IPS DF 4.7 (cell line): ENCODE measurements around the gene OR7G1.

Experiments used
- DNase-seq: peaks from one replicate; pipeline ENCODE4 v3.0.0-alpha.2; 2013; ENCODE audit warnings: low spot score; ENCODE audit errors: extremely low read depth

Gene OR7G1, protein sequence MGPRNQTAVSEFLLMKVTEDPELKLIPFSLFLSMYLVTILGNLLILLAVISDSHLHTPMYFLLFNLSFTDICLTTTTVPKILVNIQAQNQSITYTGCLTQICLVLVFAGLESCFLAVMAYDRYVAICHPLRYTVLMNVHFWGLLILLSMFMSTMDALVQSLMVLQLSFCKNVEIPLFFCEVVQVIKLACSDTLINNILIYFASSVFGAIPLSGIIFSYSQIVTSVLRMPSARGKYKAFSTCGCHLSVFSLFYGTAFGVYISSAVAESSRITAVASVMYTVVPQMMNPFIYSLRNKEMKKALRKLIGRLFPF

DNA sequence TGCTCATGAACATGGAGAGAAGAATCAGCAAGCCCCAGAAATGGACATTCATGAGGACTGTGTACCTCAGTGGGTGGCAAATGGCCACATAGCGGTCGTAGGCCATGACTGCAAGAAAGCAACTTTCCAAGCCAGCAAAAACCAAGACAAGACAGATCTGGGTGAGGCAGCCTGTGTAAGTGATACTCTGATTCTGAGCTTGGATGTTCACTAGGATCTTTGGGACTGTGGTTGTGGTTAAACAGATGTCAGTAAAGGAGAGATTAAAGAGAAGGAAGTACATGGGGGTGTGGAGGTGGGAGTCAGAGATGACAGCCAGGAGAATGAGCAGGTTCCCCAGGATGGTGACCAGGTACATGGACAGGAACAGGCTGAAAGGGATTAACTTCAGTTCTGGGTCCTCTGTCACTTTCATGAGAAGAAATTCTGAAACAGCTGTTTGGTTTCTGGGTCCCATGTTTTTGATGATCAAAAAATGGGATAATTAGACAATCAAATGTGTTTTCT lies at the start of gene OR7G1:
Gene OR7G1, minus strand, starts transcription at position 457 of the 507 bp plus-strand sequence. Its CDS starts 0 bp downstream, at position 457.
- DNase-seq, result no peak

DNA sequence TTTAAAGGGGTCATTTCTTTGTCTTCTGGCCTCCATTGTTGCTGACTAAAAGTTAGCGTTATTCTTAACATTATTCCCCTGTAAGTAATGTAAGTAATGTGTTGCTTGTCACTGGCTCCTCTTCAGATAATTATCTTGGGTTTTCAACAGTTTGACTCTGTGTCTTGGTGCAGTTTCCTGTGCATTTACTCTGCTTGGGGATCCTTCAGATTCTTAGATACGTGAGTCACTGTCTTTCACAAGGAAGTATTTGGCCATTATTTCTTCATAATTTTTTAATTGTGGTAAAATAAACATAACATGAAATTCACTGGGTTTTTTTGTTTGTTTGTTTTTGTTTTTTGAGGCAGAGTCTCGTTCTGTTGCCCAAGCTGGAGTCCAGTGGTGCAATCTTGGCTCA lies 49.7 kb upstream of the OR7G1 start:
- DNase-seq, result no peak

DNA sequence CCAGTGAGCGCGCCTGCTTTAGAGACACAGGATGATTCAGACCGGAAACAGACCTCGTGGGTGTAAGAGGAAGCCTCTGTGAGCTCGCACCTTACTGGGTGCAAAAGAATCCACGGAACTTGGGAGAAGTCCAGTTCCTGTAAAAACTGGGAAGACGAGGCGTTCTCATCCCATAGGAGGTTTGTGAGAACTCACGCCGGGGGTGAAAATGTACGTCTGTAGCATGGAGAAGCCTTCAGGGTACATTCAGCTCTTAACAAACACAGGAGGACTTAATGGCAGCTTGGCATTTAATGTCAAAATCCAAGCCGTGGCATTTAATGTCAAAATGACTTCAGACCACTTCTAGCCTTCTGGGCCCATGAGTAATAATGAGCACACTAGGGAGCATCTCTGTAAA lies 45.9 kb upstream of the OR7G1 start:
- no peak for DNase-seq

DNA sequence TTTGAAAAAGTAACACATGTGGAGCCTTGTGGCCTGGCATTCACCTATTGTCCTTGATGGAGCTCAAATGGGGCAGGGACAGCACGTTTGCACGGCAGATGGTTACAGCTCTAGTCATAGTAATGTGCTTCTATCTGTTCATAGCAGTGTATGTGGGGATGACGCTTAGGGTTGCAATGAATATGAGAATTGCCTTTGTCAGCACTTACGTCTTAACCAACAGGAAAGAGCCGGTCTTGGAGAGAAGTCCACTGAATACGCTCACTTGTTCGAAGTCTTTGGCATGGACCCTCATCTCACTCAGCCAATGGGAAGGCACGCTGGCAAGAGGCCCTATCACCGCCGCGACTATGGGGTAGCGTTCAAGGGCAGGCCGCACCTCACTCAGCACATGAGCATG lies 44.3 kb upstream of the OR7G1 start:
- no peak for DNase-seq

DNA sequence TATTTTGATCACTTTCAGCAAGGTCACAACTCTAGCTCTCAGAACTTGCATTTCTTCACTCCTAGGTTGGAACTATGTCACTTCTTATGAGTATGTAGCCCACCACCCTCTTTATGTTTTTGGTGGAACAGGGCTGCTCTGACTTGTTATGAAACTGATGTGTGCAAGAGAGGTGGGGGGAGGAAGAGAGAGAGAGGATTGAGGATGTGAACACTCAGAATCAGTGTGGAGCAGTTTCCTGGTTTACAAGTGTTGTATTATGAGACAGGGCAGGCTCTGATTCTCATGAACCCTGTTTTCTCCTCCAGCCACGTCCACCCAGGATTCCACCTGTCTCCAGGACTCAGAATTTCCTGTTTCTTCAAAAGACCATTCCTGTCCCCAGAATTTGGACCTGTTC lies 40.7 kb upstream of the OR7G1 start:
- DNase-seq, result no peak

GRCh38 chr19:9155591-9155990 lies 40.0 kb upstream of the OR7G1 start:
- DNase-seq, result no peak

- no peak for DNase-seq
Measured at GRCh38 chr19:9151367-9151766, 35.8 kb upstream of the OR7G1 start.

DNA sequence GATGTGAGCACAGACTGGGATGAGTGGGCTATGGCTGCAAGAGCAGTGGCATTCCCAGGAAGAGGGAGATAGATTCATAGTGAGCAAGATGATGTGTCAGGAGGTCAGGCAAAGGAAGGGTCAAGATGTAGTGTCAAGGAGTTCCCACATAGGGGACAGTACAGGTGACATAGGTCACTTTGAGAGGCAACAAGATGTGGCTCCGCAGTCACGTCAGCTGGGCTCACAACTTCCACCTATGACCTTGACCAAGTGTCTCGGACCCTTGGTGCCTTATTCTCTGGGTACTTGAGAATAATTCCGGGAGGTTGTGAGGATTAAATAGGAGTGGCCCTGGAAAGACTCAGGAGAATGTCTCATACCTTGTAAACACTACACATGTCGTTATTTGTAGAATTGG lies 35.1 kb upstream of the OR7G1 start:
- no peak for DNase-seq

- no peak for DNase-seq
Measured at GRCh38 chr19:9149997-9150396, 34.4 kb upstream of the OR7G1 start.

DNA sequence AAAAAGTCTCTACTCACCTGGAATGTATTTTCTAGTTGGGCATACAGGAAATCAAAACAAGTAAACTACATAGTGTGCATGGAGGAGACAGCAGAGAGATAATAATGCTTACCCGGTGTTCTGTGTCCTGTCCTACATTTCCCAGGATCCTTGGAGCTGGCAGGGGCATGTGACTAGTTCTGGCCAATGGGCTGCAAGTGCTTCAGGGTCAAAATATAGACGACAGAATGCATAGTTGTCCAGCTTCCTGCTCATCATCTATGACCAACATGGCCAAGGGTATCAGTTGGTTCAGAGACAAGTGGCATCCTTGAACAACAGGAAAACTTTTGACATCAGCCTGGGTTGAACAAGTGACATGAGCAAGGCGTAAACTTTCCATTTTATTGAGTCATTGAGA lies 33.1 kb upstream of the OR7G1 start:
- DNase-seq, result no peak

- no peak for DNase-seq
Measured at GRCh38 chr19:9146882-9147281, 31.3 kb upstream of the OR7G1 start.

GRCh38 chr19:9144920-9145319 lies 29.4 kb upstream of the OR7G1 start:
- no peak for DNase-seq

- DNase-seq, result peak; percentile 46
Measured at GRCh38 chr19:9140159-9140874, 24.8 kb upstream of the OR7G1 start, which contains the start of gene ZNF317. Gene ZNF317, plus strand, starts transcription at chr19:9140397. Its CDS starts 15,620 bp downstream, at chr19:9156017.

DNA sequence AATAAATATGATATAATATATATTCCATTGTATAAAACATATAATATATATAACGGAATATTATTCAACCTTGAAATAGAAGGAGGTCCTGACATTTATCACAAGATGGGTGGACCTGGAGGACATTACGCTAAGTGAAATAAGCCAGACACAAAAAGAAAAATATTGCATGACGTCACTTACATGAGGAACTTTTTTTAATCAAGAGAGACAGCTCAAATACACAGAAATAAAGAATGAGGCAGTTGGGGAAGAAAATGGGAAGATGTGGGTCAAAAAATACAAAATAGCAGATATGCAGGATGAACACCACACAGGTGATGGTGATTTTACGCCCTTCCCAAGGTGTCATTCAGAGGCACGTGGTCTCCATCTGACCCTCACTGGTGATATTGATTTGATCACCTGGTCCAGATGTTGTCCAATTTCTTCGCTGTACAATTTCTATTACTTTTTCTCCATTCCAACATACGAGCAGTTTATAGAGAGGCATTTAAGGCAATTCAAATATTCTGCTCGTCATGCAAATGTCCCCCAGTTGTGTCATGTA lies 24.1 kb upstream of the OR7G1 start:
- no peak for DNase-seq

DNA sequence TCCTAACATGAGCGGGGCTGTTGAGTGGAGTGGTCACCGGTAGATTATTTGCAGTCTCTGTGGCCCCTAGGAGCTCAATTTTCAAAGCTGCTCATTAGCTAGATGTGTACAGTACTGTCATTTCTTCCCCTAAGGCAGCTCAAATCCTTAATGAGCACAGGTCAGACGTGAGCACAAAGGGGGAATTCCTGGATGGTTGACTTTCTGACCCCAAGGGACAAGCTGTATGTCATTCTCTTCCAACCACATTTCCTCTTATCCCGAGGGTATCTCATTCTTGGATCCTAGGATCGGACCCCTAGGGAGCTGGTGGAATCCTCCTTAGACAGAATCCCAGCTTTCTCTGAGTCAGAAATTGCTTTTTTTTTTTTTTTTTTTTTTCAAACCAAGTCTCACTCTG lies 16.9 kb upstream of the OR7G1 start:
- no peak for DNase-seq

DNA sequence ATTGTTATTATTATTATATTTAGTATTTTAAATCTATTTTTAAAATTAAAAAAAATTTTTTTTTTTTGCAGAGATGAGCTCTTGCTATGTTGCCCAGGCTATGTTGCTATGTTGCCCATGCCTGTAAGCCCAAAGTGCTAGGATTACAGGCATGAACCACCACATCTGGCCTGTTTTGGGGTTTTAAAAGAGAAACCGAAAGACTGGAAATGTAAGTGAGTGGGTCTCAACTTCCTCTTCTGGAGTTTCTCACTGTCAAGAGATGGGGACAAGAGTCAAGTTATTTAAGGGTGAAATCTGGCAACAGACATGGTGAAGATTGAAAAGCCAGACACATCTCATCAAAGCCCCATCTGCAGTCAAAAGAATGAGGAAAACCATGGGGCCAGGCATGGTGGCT lies 15.4 kb upstream of the OR7G1 start:
- DNase-seq, result no peak

DNA sequence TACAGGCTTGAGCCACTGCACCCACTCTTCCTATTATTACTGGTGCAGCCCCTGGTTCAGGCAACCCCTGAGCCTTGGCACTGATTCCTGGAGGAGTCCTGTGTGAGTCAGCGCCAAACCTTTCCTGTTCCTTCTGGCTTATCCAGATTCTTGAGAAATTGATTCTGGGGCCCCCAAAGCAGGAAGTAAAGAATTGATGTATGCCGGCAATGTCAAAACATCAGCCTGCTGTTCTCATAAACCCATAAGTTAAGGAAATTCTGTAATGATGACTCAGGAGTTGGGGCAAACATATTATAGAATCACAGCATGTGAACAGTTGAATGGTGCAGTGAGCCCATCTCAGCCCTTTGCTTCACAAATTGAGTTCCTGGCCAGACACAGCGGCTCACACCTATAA lies 12.6 kb upstream of the OR7G1 start:
- no peak for DNase-seq

- DNase-seq, result no peak
Measured at GRCh38 chr19:9126900-9127405, 11.4 kb upstream of the OR7G1 start, which contains the start of gene OR7G3. Gene OR7G3, minus strand, starts transcription at chr19:9126950. Its CDS starts 0 bp downstream, at chr19:9126950.

GRCh38 chr19:9116547-9116946 lies 984 bp upstream of the OR7G1 start:
- no peak for DNase-seq

DNA sequence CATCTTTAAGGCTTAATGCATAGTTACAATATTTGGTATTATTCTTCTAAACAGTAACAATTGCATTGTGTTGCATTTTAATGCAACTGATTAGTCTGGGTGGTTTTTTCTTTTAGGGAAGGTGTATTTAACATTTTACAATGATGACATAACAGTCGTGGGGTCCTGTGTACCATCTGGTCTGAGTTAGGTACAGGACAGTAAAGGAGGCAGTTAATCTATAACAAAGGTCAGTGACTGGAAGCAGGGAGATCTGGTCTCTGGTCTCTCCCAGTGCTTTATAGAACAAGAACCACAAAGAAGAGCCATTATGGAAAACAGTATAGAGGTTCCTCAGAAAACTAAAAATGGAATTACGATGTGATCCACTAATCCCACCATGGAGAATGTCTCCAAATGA lies 5.6 kb downstream of the OR7G1 start:
- no peak for DNase-seq

- no peak for DNase-seq
Measured at GRCh38 chr19:9107375-9107774, 8.2 kb downstream of the OR7G1 start, which contains the start of gene OR7G2. Gene OR7G2, minus strand, starts transcription at chr19:9107475. Its CDS starts 4,232 bp downstream, at chr19:9103243.

GRCh38 chr19:9086761-9087160 lies 28.8 kb downstream of the OR7G1 start, which contains the start of gene OR1M1:
Gene OR1M1, plus strand, starts transcription at chr19:9087061. Its CDS starts 6,184 bp downstream, at chr19:9093245.
- no peak for DNase-seq
